Upper lobe of left lung (tissue), 6 donors: Measurements from ENCODE around the gene GRIK5. TPM values are rescaled to one million over a fixed set of nuclear protein-coding genes. Genes with fewer than 3 reads are reported as not detected.

ENCODE experiments used
- ATAC-seq, 2 donors: fragments of 200-7000 bp; cut with Tn5 transposase; one replicate each; pipeline ENCODE4 v1.9.1; 2022; ENCODE audit warnings: mild to moderate bottlenecking in 2 of 2, moderate library complexity in 2 of 2; ENCODE audit not compliant: low FRiP score in 2 of 2
- DNase-seq, 2 donors: peaks; one replicate each; pipeline ENCODE4 v3.0.0-alpha.2; 2019 to 2020
- H3K27ac ChIP-seq, 4 donors: fragments of 200-600 bp; sonication (generic); one replicate each; pipeline ENCODE4 v1.5.1; 2016 to 2019
- H3K27me3 ChIP-seq, 4 donors: fragments of 200-600 bp; sonication (generic); one replicate each; pipeline ENCODE4 v1.5.1; 2017 to 2019
- H3K36me3 ChIP-seq, 4 donors: fragments of 200-600 bp; sonication (generic); one replicate each; pipeline ENCODE4 v1.5.1; 2016 to 2019
- H3K4me1 ChIP-seq, 4 donors: fragments of 200-600 bp; sonication (generic); one replicate each; pipeline ENCODE4 v1.5.1; 2018 to 2019
- H3K4me3 ChIP-seq, 4 donors: fragments of 200-600 bp; sonication (generic); one replicate each; pipeline ENCODE4 v1.5.1; 2017 to 2019; ENCODE audit warnings: mild to moderate bottlenecking in 2 of 4, moderate library complexity in 1 of 4
- H3K9me3 ChIP-seq, 4 donors: fragments of 200-600 bp; sonication (generic); one replicate each; pipeline ENCODE4 v1.5.1; 2018 to 2019
- EP300 ChIP-seq, 4 donors: sonication (generic); formaldehyde crosslinking; IDR thresholded peaks; one replicate each; pipeline ENCODE4 v1.5.1; 2017; ENCODE audit warnings: antibody characterized with exemption in 4 of 4, control low read depth in 2 of 4
- POLR2A ChIP-seq, 4 donors: fragments of 450-650 bp; IDR thresholded peaks; one replicate each; pipeline ENCODE4 v1.5.1; 2016 to 2017; ENCODE audit warnings: antibody characterized with exemption in 4 of 4, mild to moderate bottlenecking in 2 of 4
- POLR2AphosphoS5 ChIP-seq, 2 donors: sonication (generic); formaldehyde crosslinking; IDR thresholded peaks; one replicate each; pipeline ENCODE4 v1.5.1; 2017; ENCODE audit warnings: antibody characterized with exemption in 2 of 2
- whole genome bisulfite sequencing, 2 donors: methylation state at CpG; one replicate each; pipeline ENCODE4 v1.1.5; 2017 to 2018; 5-methylcytosine and 5-hydroxymethylcytosine counted together
- total RNA-seq, 6 donors: library from RNA; depleted of rRNA in 4 of 6; stranded (reverse); fragments of >200 nt in 4 of 6; gene quantifications; one replicate each; pipeline versions ENCODE4 v1.1.0 to v1.2.1, GENCODE V29; 2016 to 2021
- TF ChIP-seq, protein P1 (sequence below), 6 experiments: fragments of 450-650 bp in 4 of 6; fragments of 200-600 bp in 2 of 6; sonication (generic) in 2 of 6; IDR thresholded peaks; one replicate each; pipeline ENCODE4 v1.5.1; 2016 to 2019; ENCODE audit warnings: antibody characterized with exemption in 6 of 6
- donor health status: DM: no; HTN: no; CAD: no; lungs with moderate emphysema.
- donor health status: DM: no; HTN: yes; CAD: no; lungs with severe emphysema.

The GRIK5 gene
- total RNA-seq, 6 donors from 2014 or later, result 0.15 to 2.7 (median 0.54) TPM; not detected in 1

DNA sequence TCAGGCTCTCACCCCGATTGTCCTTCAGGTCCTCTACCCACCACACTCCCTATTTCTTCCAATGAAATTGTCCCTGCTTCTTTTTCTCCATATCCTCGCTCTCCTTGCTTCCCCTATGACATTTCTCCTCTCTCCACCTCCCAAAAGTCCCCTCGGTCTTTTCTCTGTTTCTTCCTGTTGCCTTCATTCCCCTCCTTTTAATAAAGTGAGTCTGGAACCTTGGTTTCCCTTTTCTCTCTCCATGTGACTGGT, 5.3 kb upstream of the GRIK5 start:
- Histone ChIP-seq H3K36me3 (peaks cover 7 to 19% (median 18%) of the 10 kb centered on the region in 4 donors), H3K27ac (peak overlapping the region; percentile 90 to 98 (median 96)), H3K4me3 (peak overlapping the region; percentile 2 to 98 (median 96)), H3K9me3 (no peaks in the 10 kb centered on the region), H3K27me3 (peaks cover 0 to under 1% (median 0%) of the 10 kb centered on the region in 4 donors), H3K4me1 (peaks cover 8 to 31% (median 21%) of the 10 kb centered on the region in 4 donors)
- peak in 1 of 2 donors; percentile 3 for ATAC-seq
- no peak for TF ChIP-seq EP300 (IDR thresholded peaks at IDR 0.05)
- TF ChIP-seq, protein P1, sequence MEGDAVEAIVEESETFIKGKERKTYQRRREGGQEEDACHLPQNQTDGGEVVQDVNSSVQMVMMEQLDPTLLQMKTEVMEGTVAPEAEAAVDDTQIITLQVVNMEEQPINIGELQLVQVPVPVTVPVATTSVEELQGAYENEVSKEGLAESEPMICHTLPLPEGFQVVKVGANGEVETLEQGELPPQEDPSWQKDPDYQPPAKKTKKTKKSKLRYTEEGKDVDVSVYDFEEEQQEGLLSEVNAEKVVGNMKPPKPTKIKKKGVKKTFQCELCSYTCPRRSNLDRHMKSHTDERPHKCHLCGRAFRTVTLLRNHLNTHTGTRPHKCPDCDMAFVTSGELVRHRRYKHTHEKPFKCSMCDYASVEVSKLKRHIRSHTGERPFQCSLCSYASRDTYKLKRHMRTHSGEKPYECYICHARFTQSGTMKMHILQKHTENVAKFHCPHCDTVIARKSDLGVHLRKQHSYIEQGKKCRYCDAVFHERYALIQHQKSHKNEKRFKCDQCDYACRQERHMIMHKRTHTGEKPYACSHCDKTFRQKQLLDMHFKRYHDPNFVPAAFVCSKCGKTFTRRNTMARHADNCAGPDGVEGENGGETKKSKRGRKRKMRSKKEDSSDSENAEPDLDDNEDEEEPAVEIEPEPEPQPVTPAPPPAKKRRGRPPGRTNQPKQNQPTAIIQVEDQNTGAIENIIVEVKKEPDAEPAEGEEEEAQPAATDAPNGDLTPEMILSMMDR (IDR thresholded peaks at IDR 0.05), result peak in 1 of 6 experiments; percentile 13
- 3% methylated on average over 3 of the region's 3 CpGs for WGBS, 2 donors
- no peak for DNase-seq

DNA sequence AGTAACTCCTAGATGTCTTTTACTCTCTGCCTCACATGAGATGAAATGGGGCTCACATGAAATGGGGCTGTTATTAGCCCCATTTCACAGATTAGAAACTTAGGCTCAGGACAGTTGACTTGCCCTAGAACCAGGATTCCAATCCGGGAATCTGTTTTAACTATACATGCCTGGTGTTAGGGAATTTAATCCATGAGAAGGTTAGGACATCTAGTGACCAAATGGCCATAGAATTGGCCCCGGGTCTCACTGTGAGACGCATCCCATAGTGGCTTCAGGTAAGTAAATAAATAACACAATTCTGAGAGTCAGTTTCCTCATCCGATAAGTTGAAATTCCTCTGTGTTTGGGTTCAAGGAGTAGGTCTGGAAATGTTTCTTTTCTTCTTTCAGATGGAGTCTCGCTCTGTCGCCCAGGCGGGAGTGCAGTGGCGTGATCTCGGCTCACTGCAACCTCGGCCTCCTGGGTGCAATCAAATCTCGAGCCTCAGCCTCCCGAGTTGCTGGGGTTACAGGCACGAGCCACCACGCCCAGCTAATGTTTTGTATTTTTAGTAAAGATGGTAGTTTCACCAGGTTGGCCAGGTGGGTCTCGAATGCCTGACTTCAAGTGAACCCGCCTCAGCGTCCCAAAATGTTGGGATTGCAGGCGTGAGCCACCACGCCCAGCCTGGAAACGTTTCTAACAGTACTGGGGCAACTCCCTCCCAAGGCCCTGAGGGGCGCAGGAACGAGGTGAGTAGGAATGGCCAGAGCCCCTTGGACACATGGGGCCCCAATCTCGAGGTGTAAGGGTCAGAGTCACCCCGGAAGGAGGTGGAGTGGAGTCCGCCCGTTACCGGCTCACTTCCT, 4.7 kb upstream of the GRIK5 start:
- H3K4me1 ChIP-seq, result peaks cover 8 to 33% (median 21%) of the 10 kb centered on the region in 4 donors
- H3K36me3 ChIP-seq, result peaks cover 2 to 14% (median 13%) of the 10 kb centered on the region in 4 donors
- WGBS, 2 donors, result 64 to 67% methylated on average over 20 to 27 of the region's 27 CpGs
- TF ChIP-seq POLR2A (IDR thresholded peaks at IDR 0.05) (no peak), EP300 (IDR thresholded peaks at IDR 0.05) (no peak), POLR2AphosphoS5 (IDR thresholded peaks at IDR 0.05) (no peak)
- TF ChIP-seq, protein P1 (IDR thresholded peaks at IDR 0.05), result no peak
- no peaks in the 10 kb centered on the region for H3K9me3 ChIP-seq
- peaks cover 0 to 6% (median 2%) of the 10 kb centered on the region in 4 donors for H3K27me3 ChIP-seq
- peak overlapping the region; percentile 2 to 98 (median 96) for H3K4me3 ChIP-seq
- H3K27ac ChIP-seq, result peak overlapping the region; percentile 90 to 98 (median 96)
- ATAC-seq (peak in 1 of 2 donors; percentile 32), DNase-seq (no peak)

DNA sequence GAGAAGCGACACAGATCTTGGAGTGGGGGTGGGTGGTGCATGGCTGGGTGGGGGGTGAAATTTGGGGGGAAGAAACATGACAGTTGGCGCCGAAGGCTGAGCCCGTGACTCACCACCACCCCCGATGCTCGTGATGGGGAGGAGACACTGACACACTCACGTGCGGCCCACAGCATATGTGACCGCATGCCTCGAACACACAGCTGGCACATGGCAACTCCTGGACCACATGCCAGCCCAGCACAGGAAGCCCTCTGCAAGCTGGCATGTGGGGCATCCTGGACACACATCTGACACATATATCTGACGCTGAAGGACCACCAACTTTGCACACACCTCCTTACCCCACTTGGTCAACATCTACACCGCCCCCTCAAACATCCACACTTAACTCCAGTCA, 1.2 kb upstream of the GRIK5 start:
- 88 to 95% methylated on average over 12 of the region's 12 CpGs for WGBS, 2 donors
- H3K27me3 ChIP-seq, result peaks cover 0 to 22% (median 5%) of the 10 kb centered on the region in 4 donors
- DNase-seq (no peak), ATAC-seq (no peak)
- no peaks in the 10 kb centered on the region for H3K36me3 ChIP-seq
- H3K4me1 ChIP-seq, result peaks cover 6 to 19% (median 10%) of the 10 kb centered on the region in 4 donors
- H3K9me3 ChIP-seq, result no peaks in the 10 kb centered on the region
- no peak overlapping the region for H3K27ac ChIP-seq
- TF ChIP-seq POLR2A (IDR thresholded peaks at IDR 0.05), result no peak
- TF ChIP-seq EP300 (IDR thresholded peaks at IDR 0.05), result no peak
- TF ChIP-seq POLR2AphosphoS5 (IDR thresholded peaks at IDR 0.05), result no peak
- TF ChIP-seq, protein P1 (IDR thresholded peaks at IDR 0.05), result no peak
- no peak overlapping the region for H3K4me3 ChIP-seq

DNA sequence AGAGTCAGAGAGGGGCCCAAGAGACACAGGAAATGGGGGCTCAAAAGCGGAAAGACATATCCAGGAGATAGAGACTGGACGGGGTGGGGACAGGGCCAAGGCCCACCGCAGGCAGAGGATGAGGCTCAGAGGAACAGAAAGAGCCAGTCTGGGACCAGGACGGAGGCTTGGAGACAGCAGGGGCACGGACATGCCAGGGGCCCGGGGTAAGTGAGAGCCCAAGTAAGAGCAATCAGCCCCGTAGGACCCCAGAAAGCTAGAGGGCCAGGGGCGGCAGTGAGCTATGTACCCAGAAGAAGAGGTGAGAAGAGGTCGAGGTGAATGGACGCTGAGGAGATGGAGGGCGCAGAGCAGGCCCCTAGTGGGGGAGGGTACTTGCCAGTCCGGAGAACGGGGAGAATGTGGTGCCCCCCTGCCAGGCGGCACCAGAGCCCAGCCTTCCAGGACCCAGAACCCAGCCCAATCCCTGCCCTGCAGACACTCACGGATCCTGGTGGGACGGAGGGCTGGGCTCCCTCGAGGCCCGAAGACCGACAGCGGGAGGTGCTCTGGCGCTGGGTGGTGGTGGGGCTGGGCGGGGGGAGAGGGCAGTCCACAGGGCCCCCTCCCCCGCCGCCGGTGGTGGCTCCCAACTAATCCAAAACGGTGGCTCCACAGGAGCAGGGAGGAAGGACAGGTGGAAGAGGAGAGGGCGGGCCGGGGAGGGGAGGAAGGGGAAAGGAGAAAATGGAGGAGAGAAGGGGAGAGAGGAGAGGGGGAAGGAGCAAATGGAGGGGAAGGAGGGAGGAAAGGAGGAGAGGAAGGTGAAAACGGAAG, 1.0 kb downstream of the GRIK5 start:
- DNase-seq (peak in 1 of 2 donors; percentile 53), ATAC-seq (no peak)
- Histone ChIP-seq H3K9me3 (no peaks in the 10 kb centered on the region), H3K36me3 (no peaks in the 10 kb centered on the region), H3K27me3 (peaks cover 0 to 22% (median 5%) of the 10 kb centered on the region in 4 donors), H3K4me1 (peaks cover 3 to 11% (median 6%) of the 10 kb centered on the region in 4 donors), H3K27ac (no peak overlapping the region), H3K4me3 (peak overlapping the region in 2 of 4 donors; percentile 2 to 17)
- no peak for TF ChIP-seq EP300 (IDR thresholded peaks at IDR 0.05)
- TF ChIP-seq POLR2A (IDR thresholded peaks at IDR 0.05), result no peak
- TF ChIP-seq, protein P1 (IDR thresholded peaks at IDR 0.05), result no peak
- TF ChIP-seq POLR2AphosphoS5 (IDR thresholded peaks at IDR 0.05), result no peak
- 17 to 21% methylated on average over 22 to 23 of the region's 29 CpGs for WGBS, 2 donors
